Lower lobe of right lung (tissue), 2 donors: ENCODE data around the gene KLK6. TPM values are rescaled to one million over a fixed set of nuclear protein-coding genes. Genes with fewer than 3 reads are reported as not detected.
"Not testable (repeated sequence)": the region's sequence is repeated elsewhere in the genome, so short reads cannot be mapped to it uniquely, and the experiment has no call there.

Source experiments
- ATAC-seq, 2 donors: fragments of 200-7000 bp; cut with Tn5 transposase; one replicate each; pipeline ENCODE4 v1.9.1; 2020 to 2022; ENCODE audit warnings: mild to moderate bottlenecking in 2 of 2, moderate library complexity in 2 of 2
- DNase-seq: peaks from one replicate; pipeline ENCODE4 v3.0.0-alpha.2; 2020
- H3K27ac ChIP-seq: fragments of 200-600 bp; one replicate; pipeline ENCODE4 v1.8.0; 2022
- H3K27me3 ChIP-seq: fragments of 200-600 bp; one replicate; pipeline ENCODE4 v1.8.0; 2022; ENCODE audit warnings: low read depth
- H3K36me3 ChIP-seq: fragments of 200-600 bp; one replicate; pipeline ENCODE4 v1.8.0; 2022; ENCODE audit warnings: mild to moderate bottlenecking
- H3K4me1 ChIP-seq: fragments of 200-600 bp; one replicate; pipeline ENCODE4 v1.8.0; 2022
- H3K4me3 ChIP-seq: fragments of 200-600 bp; one replicate; pipeline ENCODE4 v1.8.0; 2022; ENCODE audit warnings: mild to moderate bottlenecking
- H3K9me3 ChIP-seq: fragments of 200-600 bp; one replicate; pipeline ENCODE4 v1.8.0; 2022
- CTCF ChIP-seq: fragments of 200-600 bp; IDR thresholded peaks from one replicate; pipeline ENCODE4 v1.8.0; 2022; ENCODE audit warnings: antibody characterized with exemption, mild to moderate bottlenecking
- intact Hi-C: fragments of 100-400 bp; cut with DNase I; formaldehyde crosslinking; loops from one replicate; pipeline ENCODE4 v1.11.0; 2022
- total RNA-seq: library from RNA; stranded (reverse); fragmentation: NEBNext Ultra II Directional; extraction: Animal tissue kit (Norgen Biotek cat#: 25700); gene quantifications from one replicate; pipeline ENCODE4 v1.2.1, GENCODE V29; 2021
- donor health status: DM: no; HTN: yes; CAD: no; lungs with severe emphysema.

KLK6 gene
- total RNA-seq, 1 donor from 2014 or later, result not detected

GRCh38 chr19:51000981-51001380 lies 31.6 kb upstream of the KLK6 start:
- intact Hi-C loops, result no loop called here
- Histone ChIP-seq H3K4me3 (no peak overlapping the region), H3K4me1 (no peaks in the 10 kb centered on the region), H3K27me3 (peaks cover 44% of the 10 kb centered on the region), H3K9me3 (no peaks in the 10 kb centered on the region), H3K27ac (no peak overlapping the region), H3K36me3 (no peaks in the 10 kb centered on the region)
- ATAC-seq (no peak), DNase-seq (no peak)
- no peak for TF ChIP-seq CTCF

- Histone ChIP-seq H3K27ac (no peak overlapping the region), H3K36me3 (no peaks in the 10 kb centered on the region), H3K4me1 (no peaks in the 10 kb centered on the region), H3K27me3 (peaks cover 44% of the 10 kb centered on the region), H3K9me3 (no peaks in the 10 kb centered on the region), H3K4me3 (no peak overlapping the region)
- ATAC-seq (peak in 1 of 2 donors; percentile 18), DNase-seq (no peak)
- intact Hi-C loops, result no loop called here
- TF ChIP-seq CTCF, result no peak
These were observed 31.0 kb upstream of the KLK6 start for GRCh38 chr19:51000426-51000825.

GRCh38 chr19:50998686-50999085 lies 29.3 kb upstream of the KLK6 start:
- no peaks in the 10 kb centered on the region for H3K36me3 ChIP-seq
- TF ChIP-seq CTCF, result no peak
- H3K27me3 ChIP-seq, result peaks cover 36% of the 10 kb centered on the region
- ATAC-seq (no peak), DNase-seq (no peak)
- H3K4me1 ChIP-seq, result no peaks in the 10 kb centered on the region
- H3K27ac ChIP-seq, result no peak overlapping the region
- intact Hi-C loops, result no loop called here
- no peak overlapping the region for H3K4me3 ChIP-seq
- no peaks in the 10 kb centered on the region for H3K9me3 ChIP-seq

GRCh38 chr19:50998061-50998460 lies 28.7 kb upstream of the KLK6 start:
- Histone ChIP-seq H3K27ac (no peak overlapping the region), H3K27me3 (peaks cover 35% of the 10 kb centered on the region), H3K9me3 (no peaks in the 10 kb centered on the region), H3K4me3 (no peak overlapping the region), H3K36me3 (no peaks in the 10 kb centered on the region), H3K4me1 (no peaks in the 10 kb centered on the region)
- no peak for ATAC-seq
- intact Hi-C loops, result no loop called here
- no peak for DNase-seq
- TF ChIP-seq CTCF, result no peak

GRCh38 chr19:50994129-50994528 lies 24.7 kb upstream of the KLK6 start:
- DNase-seq (no peak), ATAC-seq (no peak)
- Histone ChIP-seq H3K9me3 (no peaks in the 10 kb centered on the region), H3K27me3 (peaks cover 1% of the 10 kb centered on the region), H3K36me3 (no peaks in the 10 kb centered on the region), H3K4me1 (no peaks in the 10 kb centered on the region), H3K4me3 (no peak overlapping the region), H3K27ac (no peak overlapping the region)
- TF ChIP-seq CTCF, result no peak
- intact Hi-C loops, result no loop called here

GRCh38 chr19:50992666-50993035 lies 23.3 kb upstream of the KLK6 start:
- Histone ChIP-seq H3K27me3 (peaks cover 4% of the 10 kb centered on the region), H3K4me1 (no peaks in the 10 kb centered on the region), H3K9me3 (no peaks in the 10 kb centered on the region), H3K4me3 (no peak overlapping the region), H3K36me3 (no peaks in the 10 kb centered on the region), H3K27ac (no peak overlapping the region)
- no peak for TF ChIP-seq CTCF
- ATAC-seq, result no peak
- DNase-seq, result no peak
- intact Hi-C loops, result no loop called here

GRCh38 chr19:50984416-50984815 lies 15.0 kb upstream of the KLK6 start:
- DNase-seq, H3K4me1 ChIP-seq, H3K27ac ChIP-seq, H3K9me3 ChIP-seq, H3K4me3 ChIP-seq, H3K36me3 ChIP-seq, ATAC-seq, intact Hi-C loops: not testable (repeated sequence)
- H3K27me3 ChIP-seq, result peaks cover 18% of the 10 kb centered on the region
